Fibroblast of villous mesenchyme (primary cell): ENCODE results near the gene NKAIN2. TPM values are rescaled to one million over a fixed set of nuclear protein-coding genes. Genes with fewer than 3 reads are reported as not detected.

Source experiments
- DNase-seq: peaks from one replicate; pipeline ENCODE4 v3.0.0-alpha.2; 2010; ENCODE audit warnings: low read depth
- H3K4me3 ChIP-seq: 2 replicates; pipeline ENCODE4 v1.5.1; 2011; ENCODE audit warnings: low read depth, mild to moderate bottlenecking, low read length
- CTCF ChIP-seq: IDR thresholded peaks from 2 replicates; pipeline ENCODE4 v1.5.1; 2012; ENCODE audit warnings: low read depth, mild to moderate bottlenecking, low read length; ENCODE audit not compliant: insufficient read depth
- total RNA-seq: library from RNA; depleted of rRNA; stranded (reverse); fragments of >200 nt; gene quantifications from 2 replicates; pipeline ENCODE4 v1.2.3, GENCODE V29; 2012

Gene NKAIN2
- total RNA-seq, 1 donor: not detected

GRCh38 chr6:124866040-124866439 lies 1062.4 kb downstream of the NKAIN2 start:
- no peak for DNase-seq
- TF ChIP-seq CTCF: no peak
- H3K4me3 ChIP-seq: no peak overlapping the region

- no peak for DNase-seq
- no peak for TF ChIP-seq CTCF
Observed at GRCh38 chr6:124867121-124867520, 1063.5 kb downstream of the NKAIN2 start.

GRCh38 chr6:124868481-124868880 lies 1064.8 kb downstream of the NKAIN2 start:
- H3K4me3 ChIP-seq: no peak overlapping the region
- no peak for DNase-seq
- TF ChIP-seq CTCF: no peak

More at GRCh38 chr6:124867121-124867520, 1063.5 kb downstream of the NKAIN2 start:
- no peak overlapping the region for H3K4me3 ChIP-seq

- TF ChIP-seq CTCF: no peak
- no peak overlapping the region for H3K4me3 ChIP-seq
Observed at GRCh38 chr6:124869416-124869815, 1065.8 kb downstream of the NKAIN2 start.

GRCh38 chr6:124870611-124871459 lies 1067.2 kb downstream of the NKAIN2 start:
- DNase-seq: peak; percentile 56
- TF ChIP-seq CTCF: peak; percentile 52
- no peak overlapping the region for H3K4me3 ChIP-seq

More at GRCh38 chr6:124869416-124869815, 1065.8 kb downstream of the NKAIN2 start:
- DNase-seq: no peak

GRCh38 chr6:124872361-124873065 lies 1068.8 kb downstream of the NKAIN2 start:
- no peak for TF ChIP-seq CTCF
- H3K4me3 ChIP-seq: no peak overlapping the region
- DNase-seq: no peak
